Pancreas (tissue), 10 donors: ENCODE results near the gene UBE2Q1. TPM values are rescaled to one million over a fixed set of nuclear protein-coding genes. Genes with fewer than 3 reads are reported as not detected.
A peak's percentile ranks its signal among the peaks of the same experiment; 100 is the strongest.

Source experiments
- ATAC-seq, 4 donors: fragments of 200-7000 bp; cut with Tn5 transposase; one replicate each; pipeline versions ENCODE4 v1.8.0 to v1.9.1; 2020; ENCODE audit warnings: mild to moderate bottlenecking in 4 of 4, moderate library complexity in 4 of 4
- DNase-seq, 6 donors: peaks; one replicate each; pipeline ENCODE4 v3.0.0-alpha.2; 2020
- FAIRE-seq: peaks from 2 replicates; lab custom pipeline; 2012; peaks lifted over from hg19 to GRCh38; lab: Jason Lieb, UNC
- H3K27ac ChIP-seq, 4 donors: fragments of 200-600 bp; sonication (generic); 1 replicate in 3 of 4; 2 replicates in 1 of 4; pipeline versions ENCODE4 v1.5.0 to v1.8.0; 2020
- H3K27me3 ChIP-seq, 4 donors: fragments of 200-600 bp; one replicate each; pipeline ENCODE4 v1.8.0; 2021
- H3K36me3 ChIP-seq, 3 donors: fragments of 200-600 bp; sonication (generic) in 1 of 3; one replicate each; pipeline versions ENCODE4 v1.5.0 to v1.8.0; 2020 to 2021
- H3K4me1 ChIP-seq, 3 donors: fragments of 200-600 bp; one replicate each; pipeline ENCODE4 v1.8.0; 2021
- H3K4me3 ChIP-seq, 4 donors: fragments of 200-600 bp; sonication (generic) in 2 of 4; one replicate each; pipeline versions ENCODE4 v1.5.0 to v1.8.0; 2020 to 2021
- H3K9me3 ChIP-seq, 4 donors: fragments of 200-600 bp; one replicate each; pipeline ENCODE4 v1.8.0; 2021
- CTCF ChIP-seq, 4 donors: fragments of 200-600 bp; sonication (generic) in 3 of 4; IDR thresholded peaks; one replicate each; pipeline versions ENCODE4 v1.5.0 to v1.8.0; 2021; ENCODE audit warnings: antibody characterized with exemption in 4 of 4
- WGBS, 2 donors: extraction: QIAGEN DNeasy Blood & Tissue Kit; methylation state at CpG; one replicate each; pipeline ENCODE4 v1.1.7; 2013; 5-methylcytosine and 5-hydroxymethylcytosine counted together
- intact Hi-C, 3 donors: fragments of 100-400 bp; cut with DNase I; formaldehyde crosslinking; loops; one replicate each; pipeline versions ENCODE4 v1.11.1 to v1.14.2; 2022
- polyA plus RNA-seq, 2 donors: library from polyadenylated mRNA; stranded (reverse); fragments of 200-250 nt; gene quantifications; one replicate each; pipeline ENCODE4 v1.2.3, GENCODE V29; 2013
- total RNA-seq, 6 donors: library from RNA; stranded (reverse); fragmentation: NEBNext Ultra II Directional in 4 of 6; extraction: Animal tissue kit (Norgen Biotek cat#: 25700) in 4 of 6; gene quantifications; one replicate each; pipeline versions ENCODE4 v1.2.1 to v1.2.4, GENCODE V29; 2021 to 2023
- donor health status: healthy with polysubstance abuse.
- donor health status: DM: no; HTN: no; CAD: no; lungs with moderate emphysema.
- donor health status: DM: no; HTN: no; CAD: no.
- donor health status: control.
- donor health status: control.
- donor health status: Bipolar disorder and iron deficiency.
- donor health status: DM: yes; HTN: yes; CAD: no.
- donor health status: DM: no; HTN: no; CAD: no.
- donor health status: DM: no; HTN: no; CAD: no.
- donor health status: DM: yes; HTN: yes; CAD: no.

UBE2Q1 gene
- total and polyA plus RNA-seq, 8 donors = 22.3 to 52.2 (median 38.7) TPM

GRCh38 chr1:154559466-154560044 is 1.1 kb upstream of the UBE2Q1 start:
- H3K27me3 ChIP-seq = no peaks in the 10 kb centered on the region
- ATAC-seq (peak; percentile 75 to 89 (median 82)), FAIRE-seq (no peak), DNase-seq (peak; percentile 78 to 94 (median 89))
- peaks cover 8 to 12% (median 12%) of the 10 kb centered on the region in 3 donors for H3K4me1 ChIP-seq
- H3K36me3 ChIP-seq = peaks cover 1 to 13% (median 5%) of the 10 kb centered on the region in 3 donors
- WGBS, 2 donors = 3 to 4% methylated on average over 13 of the region's 13 CpGs
- H3K27ac ChIP-seq = peak overlapping the region; percentile 66 to 93 (median 89)
- H3K9me3 ChIP-seq = no peaks in the 10 kb centered on the region
- peak overlapping the region; percentile 18 to 88 (median 54) for H3K4me3 ChIP-seq
- peak; percentile 88 to 94 (median 90) for TF ChIP-seq CTCF (IDR thresholded peaks at IDR 0.05)
- intact Hi-C loops = loop anchor here in 2 of 3 donors (10.0 kb wide), 2 partner anchors 195 to 325 kb away; no protein-coding TSS in a partner anchor

- 0 to 1% methylated on average over 47 to 57 of the region's 57 CpGs for WGBS, 2 donors
- Histone ChIP-seq H3K4me3 (peak overlapping the region; percentile 45 to 88 (median 76)), H3K27ac (peak overlapping the region; percentile 66 to 93 (median 89)), H3K9me3 (no peaks in the 10 kb centered on the region), H3K36me3 (peaks cover 7 to 19% (median 7%) of the 10 kb centered on the region in 3 donors), H3K4me1 (peaks cover 8 to 12% (median 12%) of the 10 kb centered on the region in 3 donors), H3K27me3 (no peaks in the 10 kb centered on the region)
- intact Hi-C loops = loop anchor here in 1 of 3 donors (10.0 kb wide), 1 partner anchor 326 kb away; no protein-coding TSS in a partner anchor
- FAIRE-seq (no peak), DNase-seq (peak; percentile 98 to 100 (median 99)), ATAC-seq (peak; percentile 90 to 96 (median 94))
- no peak for TF ChIP-seq CTCF (IDR thresholded peaks at IDR 0.05)
Measured at GRCh38 chr1:154558720-154559465, 431 bp upstream of the UBE2Q1 start.

DNA sequence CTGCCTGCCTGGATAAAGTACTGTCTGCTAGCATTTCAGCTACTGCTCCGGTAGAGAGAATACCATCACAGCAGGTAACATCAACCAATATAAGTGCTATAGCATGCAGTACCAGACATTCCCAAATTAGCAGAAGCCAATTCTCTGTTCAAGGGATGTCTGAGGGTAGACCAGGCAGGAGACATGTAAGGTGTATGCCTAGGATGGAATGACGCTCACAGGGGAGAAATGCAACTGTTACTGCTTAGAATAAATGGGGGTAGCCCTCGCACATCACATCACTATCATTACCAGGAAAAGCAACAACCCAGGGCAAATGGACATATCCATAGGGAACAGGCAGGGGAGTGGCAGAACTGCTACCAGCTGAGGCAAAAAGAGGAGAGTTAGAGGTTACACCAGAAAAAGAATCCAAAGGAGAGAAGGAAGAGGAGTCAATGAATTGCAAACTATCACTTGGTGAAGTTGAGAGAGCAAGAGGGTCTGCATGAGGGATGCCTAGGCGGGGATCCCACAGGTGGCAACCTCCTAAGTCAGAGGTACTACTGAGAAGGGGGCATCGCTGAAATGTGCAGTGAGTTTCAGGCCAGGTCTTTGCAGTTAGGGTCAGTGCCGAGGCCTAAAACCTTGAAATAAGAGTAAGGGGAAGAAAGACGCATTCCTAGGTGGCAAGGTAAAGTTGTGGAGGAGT is 1.1 kb downstream of the UBE2Q1 start:
- ATAC-seq = no peak
- peak overlapping the region; percentile 88 to 91 (median 89) for H3K4me3 ChIP-seq
- no peak for FAIRE-seq
- peaks cover 8 to 12% (median 12%) of the 10 kb centered on the region in 3 donors for H3K4me1 ChIP-seq
- H3K36me3 ChIP-seq = peaks cover 17 to 33% (median 18%) of the 10 kb centered on the region in 3 donors
- intact Hi-C loops = loop anchor here in 1 of 3 donors (10.0 kb wide), 1 partner anchor 327 kb away; no protein-coding TSS in a partner anchor
- H3K9me3 ChIP-seq = no peaks in the 10 kb centered on the region
- WGBS, 2 donors = 4% methylated on average over 7 of the region's 7 CpGs
- no peak for TF ChIP-seq CTCF (IDR thresholded peaks at IDR 0.05)
- peak overlapping the region in 1 of 4 donors; percentile 66 for H3K27ac ChIP-seq
- H3K27me3 ChIP-seq = no peaks in the 10 kb centered on the region
- no peak for DNase-seq

- Histone ChIP-seq H3K36me3 (peaks cover 23 to 43% (median 27%) of the 10 kb centered on the region in 3 donors), H3K4me3 (peak overlapping the region in 3 of 4 donors; percentile 88 to 90 (median 88)), H3K9me3 (no peaks in the 10 kb centered on the region), H3K27me3 (no peaks in the 10 kb centered on the region), H3K27ac (no peak overlapping the region), H3K4me1 (peaks cover 8 to 12% (median 12%) of the 10 kb centered on the region in 3 donors)
- FAIRE-seq (no peak), DNase-seq (no peak), ATAC-seq (no peak)
- no peak for TF ChIP-seq CTCF (IDR thresholded peaks at IDR 0.05)
- intact Hi-C loops = loop anchor here in 1 of 3 donors (10.0 kb wide), 1 partner anchor 328 kb away; no protein-coding TSS in a partner anchor
- 10 to 22% methylated on average over 4 of the region's 4 CpGs for WGBS, 2 donors
Measured at GRCh38 chr1:154556422-154556821, 2.0 kb downstream of the UBE2Q1 start.
